GM03348 (cell line): Measurements from ENCODE around the gene DTD1.
A peak's percentile ranks its signal among the peaks of the same experiment; 100 is the strongest.

ENCODE experiments used
- DNase-seq: peaks from one replicate; pipeline ENCODE4 v3.0.0; 2012; ENCODE audit warnings: low spot score

Gene DTD1

DNA sequence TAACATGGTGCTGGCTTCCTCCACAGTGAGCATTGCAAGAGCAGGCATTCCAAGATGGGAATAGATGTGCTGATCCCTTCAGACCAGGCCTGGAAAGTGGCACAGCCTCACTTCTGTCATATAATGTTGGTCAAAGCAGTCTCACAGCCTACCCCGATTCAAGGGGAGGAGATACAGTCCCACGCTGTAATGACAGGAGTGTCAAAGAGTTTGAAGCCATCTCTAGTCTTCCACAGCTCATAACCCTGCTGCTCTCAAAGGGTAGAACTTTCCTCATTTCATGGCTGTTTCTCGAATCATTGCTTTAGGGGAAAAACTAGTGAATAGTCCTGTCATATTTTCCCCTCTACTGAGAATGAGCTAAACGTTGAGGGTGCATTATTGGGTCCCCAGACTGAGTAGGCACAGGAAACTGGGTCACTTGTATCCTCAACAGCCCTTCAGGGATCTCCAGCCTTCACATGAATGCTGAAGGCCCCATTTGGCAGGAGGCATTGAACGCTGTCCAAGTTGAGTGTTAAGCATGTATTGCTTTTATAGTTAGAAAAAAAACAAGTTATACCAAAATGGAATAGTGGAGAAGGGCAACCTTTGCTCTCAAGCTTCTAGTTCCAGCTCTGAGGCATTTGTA lies 27.3 kb downstream of the DTD1 start:
- no peak for DNase-seq

DNA sequence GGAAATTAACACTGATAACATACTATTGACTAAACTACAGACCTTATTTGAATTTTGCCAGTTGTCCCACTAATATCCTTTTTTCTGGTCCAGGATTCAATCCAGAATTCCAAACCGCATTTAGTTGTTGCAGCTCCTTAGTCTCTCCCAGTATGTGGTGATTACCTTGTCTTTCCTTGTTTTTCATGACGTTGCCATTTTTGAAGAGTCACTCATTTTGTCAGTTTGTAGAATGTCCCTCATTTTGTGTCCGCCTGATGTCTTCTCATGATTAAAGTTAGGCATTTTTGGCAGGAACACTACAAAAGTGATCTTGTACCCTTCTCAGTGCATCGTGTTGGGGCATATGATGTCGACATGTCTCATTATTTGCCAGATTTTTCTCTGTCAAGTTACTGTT lies 33.1 kb downstream of the DTD1 start:
- no peak for DNase-seq

DNA sequence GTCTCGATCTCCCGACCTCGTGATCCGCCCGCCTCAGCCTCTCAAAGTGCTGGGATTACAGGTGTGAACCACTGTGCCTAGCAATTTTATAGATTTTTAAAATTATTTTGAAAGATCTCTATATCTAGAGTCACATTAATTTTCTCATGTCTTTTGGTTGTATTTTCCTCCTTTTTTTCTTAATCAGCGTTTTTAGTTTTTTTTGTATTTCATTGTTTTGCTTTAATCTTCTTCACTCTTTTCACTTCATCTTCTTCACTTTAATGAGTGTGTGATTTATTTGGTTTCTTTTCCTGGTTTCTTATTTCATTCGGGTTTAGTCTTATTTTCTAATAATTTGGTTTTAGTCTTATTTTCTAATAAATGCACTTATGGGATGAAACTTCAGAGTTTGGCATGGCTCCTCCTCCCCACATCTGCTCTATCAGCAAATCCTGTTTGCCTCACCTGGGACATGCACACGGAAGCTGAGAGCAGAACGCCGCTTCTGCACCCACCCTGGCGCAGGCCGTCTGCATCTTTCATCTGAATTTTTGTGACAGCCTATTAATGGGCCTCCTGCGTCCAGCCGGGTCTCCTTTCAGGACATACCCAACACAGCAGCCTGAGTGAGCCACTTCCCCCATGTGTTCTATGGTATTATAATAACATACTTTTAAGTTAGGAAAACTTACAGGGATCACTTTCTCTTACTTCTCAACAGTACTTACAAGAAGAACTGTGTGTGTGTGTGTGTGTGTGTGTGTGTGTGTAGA lies 35.5 kb downstream of the DTD1 start:
- DNase-seq, result no peak

DNA sequence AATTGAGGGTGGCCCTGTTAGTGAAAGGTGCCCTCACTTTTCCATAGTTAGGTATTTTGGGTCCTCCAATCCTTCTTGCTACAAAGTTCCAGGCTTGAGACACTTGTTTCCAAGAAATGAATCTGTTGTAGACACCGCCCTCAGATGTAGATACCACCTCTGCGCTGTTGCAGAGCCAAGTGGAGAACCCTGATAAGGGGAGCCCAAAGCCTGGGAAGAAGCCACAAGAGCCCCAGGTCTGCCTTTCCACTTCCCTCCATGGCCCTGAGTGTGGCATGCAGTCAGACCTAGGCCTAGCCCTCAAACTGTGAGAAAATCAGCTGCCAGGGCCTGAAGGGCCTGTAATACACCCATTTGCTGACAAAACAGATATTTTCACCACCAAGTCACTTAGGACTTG lies 37.1 kb downstream of the DTD1 start:
- no peak for DNase-seq

DNA sequence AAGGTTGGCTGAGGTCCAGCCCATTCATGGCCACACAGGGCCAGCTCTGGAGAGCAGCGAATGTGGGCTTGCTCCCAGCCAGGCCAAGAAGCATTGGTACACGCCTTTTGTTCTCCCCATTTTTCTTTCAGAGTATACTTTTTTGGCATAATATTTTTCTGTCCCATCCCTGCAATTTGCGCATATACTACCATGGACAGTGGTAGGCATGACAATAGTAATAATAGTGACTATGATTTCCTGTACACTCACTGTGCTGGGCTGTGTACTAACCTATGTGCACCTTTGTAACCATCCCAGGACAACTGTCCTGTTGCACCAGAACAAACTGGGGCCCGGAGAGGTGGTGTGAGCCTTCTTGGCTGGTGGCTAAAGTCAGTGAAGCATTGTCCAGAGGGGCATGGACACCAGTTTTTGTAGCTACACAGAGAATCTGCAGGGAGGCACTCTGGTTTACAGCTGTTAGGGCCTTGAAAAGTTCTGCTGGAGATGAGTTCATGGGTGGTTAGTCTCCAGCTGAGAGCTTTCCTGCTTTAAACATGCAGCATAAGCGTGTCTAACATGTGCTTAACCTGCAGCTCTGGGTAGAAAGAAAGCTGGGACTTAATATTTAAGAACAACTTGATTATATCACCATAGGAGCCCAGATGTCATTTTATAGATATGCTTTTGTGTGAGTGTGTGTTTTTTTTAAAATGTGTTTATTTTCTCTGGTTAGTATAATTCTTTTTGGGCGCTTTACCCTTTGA lies 38.2 kb downstream of the DTD1 start:
- no peak for DNase-seq

DNA sequence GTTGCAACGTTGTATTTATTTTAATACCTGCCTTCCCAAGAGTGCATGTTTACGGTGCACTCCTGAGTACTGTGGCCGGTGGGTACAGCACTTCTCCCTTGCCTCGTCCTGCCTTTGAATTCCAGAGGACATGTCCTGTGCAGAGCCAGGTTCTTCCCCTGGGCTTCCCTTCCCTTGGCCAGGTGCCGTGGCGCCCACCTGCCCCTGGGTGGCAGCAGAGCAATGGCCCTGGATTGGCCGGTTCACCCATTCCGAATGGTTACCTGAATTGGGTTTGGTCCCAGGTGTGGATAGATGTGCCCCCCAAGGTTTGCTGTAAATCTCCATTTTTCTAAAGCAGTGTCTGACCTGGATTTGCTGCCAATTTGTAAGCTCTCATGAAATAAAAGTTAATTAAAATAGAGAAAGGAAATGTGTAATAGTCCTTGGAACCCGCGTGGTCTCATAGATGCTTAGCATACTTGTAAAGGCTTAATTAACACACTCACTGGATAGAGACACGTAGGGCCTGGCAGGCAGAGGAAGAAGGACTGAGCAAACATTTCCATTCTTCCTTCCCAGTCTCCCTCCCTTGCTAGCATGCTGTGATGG lies 40.6 kb downstream of the DTD1 start:
- peak; percentile 39 for DNase-seq

DNA sequence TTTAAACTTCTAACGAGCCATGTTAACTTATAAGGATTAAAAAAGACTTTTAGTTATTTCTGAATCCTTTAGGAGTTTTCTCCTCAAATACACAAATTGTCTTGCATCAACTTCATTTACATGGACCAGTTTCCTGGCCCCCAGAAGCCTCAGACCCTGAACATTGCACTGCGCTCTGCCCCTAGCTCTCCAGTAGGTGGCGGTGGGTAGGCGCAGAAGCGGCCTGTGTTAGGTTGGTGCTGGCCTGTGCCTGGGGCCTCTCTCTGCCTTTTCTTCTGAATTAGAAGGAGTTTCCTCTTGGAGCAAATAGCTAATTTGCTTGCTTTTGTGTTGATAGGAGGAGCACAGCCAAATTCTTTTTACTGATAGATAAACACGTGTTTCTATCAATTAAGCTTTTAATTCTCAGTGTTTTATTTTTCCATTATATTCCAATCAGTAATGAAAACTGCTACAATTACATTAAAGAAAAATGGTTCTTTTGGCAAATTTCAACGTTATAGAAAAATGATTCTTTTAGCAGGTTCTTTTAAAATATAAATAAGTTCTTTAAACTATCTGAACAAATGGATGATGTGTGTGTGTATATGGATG lies 44.4 kb downstream of the DTD1 start:
- DNase-seq, result peak; percentile 84

DNA sequence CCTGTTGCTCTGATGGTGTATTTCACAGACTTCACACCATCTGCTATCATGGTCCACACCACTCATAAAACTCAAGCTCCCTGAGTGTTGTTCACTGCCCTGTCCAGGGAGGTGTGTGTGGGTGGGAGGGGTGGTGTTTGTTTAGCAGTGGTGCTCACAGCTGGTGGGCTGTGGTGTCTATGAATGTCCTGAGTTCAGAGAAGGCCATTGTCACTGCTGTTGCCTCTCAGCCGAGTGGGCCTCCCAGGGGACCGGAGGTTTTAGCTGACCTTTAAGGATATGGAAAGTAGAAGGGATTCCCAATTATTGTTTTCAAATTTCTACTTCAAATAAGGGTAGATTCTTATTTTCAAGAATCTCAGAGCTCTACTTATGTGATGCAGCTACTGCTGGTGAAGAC lies 45.6 kb downstream of the DTD1 start:
- no peak for DNase-seq

DNA sequence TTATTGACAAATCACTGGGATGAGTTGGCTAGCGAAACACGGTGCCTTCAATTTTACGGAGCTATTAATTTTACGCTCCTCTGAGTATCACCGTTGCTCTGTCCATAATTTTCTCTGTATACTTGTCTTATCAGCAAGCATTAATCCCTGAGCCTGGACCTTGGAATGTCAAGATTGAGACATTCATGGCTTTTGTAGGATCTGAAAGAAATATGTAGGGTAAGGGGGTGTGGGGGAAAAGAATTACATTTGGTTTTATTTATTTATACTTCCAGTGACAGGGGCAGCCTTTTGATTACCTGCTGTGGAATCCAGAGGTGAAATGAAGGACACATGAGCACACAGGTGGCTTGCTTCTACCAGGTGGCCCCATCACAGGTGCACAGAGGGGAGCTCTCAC lies 46.6 kb downstream of the DTD1 start:
- no peak for DNase-seq

DNA sequence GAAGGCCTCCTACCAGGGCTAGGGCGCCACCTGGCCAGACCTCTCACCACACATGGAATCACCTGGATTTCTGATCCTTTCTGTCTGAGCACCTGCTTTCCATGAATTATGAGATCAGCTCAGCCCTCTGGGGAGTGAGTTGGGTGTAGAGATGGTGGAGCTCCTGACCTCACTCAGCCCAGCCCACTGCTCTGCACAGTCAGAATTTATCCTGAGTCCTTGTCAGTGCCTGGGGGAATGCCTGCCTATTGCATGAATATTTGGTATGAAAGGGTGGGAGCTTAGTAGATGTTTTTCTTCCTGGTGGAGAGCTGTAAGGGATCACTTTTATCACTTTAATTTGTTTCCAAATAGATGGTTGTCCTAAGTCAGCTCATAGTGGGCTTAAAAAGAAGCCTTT lies 47.5 kb downstream of the DTD1 start:
- DNase-seq, result no peak

DNA sequence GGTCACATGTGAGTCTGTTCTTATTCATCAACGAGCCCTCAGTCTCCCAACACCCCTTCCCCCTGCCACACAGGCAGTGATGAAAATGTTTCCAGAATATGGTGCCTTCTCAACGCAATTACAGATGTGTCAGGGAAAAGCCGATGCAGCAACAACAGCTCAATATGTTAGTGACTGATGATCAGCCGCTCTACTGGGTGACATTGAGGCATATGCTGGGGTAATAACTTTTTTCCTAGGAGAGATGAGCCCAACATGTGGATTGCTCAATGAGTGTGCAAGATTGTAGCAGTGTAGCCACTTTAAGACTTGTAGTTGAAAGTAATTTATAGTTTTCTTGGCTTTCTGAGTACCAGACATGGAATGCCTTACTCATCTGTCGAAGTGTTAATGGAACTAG lies 49.4 kb downstream of the DTD1 start:
- peak; percentile 17 for DNase-seq

DNA sequence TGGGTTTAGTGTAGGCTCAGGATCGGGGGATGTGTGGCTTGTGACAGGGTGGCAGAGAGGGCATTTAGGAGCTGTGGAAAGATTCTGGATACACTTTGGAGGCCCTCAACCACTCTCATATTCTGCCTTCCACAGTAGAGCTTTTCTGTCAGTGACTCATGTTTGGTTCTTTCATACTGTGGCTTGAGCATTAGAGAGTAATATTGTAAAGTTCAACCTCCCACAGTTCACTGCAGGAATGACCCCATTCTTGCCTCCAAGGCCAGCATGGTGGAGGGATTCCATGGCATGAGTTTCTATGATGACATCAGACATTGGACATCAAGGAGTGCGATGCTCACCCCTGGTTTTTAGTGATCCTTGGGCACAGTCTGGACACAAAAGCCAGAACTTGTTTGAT lies 50.9 kb downstream of the DTD1 start:
- peak; percentile 29 for DNase-seq

DNA sequence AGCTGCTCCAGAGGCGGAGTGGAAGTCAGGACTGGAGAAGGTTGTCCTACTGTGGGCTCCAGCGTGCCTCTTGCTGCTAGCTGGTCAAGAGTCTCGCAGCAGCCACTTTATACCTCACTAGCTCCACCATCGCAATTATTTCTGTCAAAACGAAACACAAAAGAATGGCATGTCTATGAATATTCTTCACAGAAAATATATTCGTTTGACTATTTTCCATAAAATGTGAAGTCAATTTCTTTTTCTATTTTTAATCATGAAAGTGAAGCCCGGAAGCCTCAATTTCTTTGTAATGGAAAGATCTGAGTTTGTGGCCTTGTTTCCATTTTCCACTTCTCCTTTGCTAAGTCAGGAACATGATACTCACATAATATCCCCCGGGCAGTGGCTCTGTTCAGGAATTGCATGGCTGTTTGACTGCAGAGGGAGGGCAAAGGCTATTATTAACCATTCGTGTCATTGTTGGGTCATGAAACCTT lies 51.7 kb downstream of the DTD1 start:
- no peak for DNase-seq

DNA sequence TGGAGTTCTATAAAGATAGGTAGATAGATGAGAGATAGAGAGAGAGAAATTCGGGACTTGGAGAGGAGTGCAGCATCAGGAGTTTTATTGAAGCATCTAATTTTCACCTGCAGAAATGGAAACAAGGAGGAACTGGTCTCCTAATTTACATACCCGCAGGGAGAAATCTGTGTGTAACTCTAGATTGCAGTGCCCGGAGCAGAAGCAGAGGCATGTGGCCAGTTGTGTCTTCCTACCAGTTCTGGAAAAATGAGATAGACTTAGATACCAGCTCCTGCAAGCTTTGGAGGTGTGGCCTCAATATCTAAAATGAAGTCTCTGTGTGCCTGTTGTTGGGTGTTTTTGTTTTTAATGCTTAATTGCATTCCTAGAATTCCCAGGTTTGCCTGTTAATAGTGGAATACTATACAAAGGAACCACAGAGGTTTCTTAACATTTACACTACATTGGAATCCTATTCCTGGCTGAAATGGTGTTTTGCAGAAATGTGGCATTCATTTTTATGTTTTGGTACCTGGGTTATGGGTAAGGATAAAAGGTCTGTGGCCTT lies 57.4 kb downstream of the DTD1 start:
- DNase-seq, result no peak

DNA sequence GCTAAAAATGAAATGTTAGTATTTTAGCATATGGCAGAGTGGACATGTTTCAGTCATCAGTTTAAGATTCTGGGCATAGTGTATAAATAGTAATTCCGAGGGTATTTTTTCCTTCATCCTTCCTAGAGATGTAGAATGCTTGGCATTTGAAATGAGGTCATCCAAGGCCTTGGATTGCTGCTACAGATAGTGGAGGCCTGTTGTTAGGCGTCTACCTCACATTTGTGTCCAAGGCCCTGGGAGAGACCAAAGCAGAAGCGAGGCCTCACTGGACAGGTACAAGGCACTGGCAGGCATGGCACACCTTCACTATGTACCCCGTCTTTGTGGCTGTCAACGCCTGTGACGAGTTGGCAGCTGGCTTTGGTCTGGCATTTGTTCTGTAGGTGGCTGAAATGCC lies 58.0 kb downstream of the DTD1 start:
- DNase-seq, result no peak

DNA sequence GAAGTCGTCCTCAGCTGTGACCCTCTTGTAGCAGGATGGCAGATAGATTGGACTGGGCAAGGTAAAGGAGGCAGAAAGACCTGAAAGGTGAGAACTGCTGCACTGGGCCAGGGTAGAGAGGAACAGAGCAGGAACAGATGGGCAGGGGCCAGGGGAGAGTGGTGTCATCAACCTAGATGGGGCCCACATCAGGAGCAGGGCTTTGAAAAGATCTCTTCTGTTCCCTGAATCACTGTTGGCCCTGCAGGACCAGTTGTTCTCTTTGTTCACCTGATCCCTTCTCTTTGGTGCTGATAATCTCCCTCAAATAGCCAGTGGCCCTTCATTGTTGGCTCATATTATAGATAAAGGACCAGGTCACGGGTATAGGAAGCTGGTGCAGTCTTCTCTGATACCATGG lies 59.9 kb downstream of the DTD1 start:
- DNase-seq, result no peak

DNA sequence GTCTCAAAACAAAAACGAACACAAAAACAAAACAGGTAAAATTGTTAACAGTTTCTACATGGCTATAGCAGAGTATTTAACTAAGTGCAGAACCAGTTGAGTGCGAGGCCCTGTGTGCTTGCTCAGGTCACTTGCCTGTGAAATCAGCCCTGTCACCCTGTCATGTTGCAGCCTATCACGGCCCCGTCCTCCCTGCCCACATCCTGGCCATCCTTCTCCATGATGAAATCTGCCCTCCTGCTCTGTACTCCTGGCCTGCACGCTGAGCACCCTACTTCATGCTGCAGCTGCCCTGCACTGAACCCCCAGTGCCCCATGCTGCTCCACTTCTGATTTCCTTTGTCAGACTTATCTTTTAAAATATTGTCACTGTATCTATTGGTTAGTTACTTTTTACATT lies 62.4 kb downstream of the DTD1 start:
- DNase-seq, result no peak

DNA sequence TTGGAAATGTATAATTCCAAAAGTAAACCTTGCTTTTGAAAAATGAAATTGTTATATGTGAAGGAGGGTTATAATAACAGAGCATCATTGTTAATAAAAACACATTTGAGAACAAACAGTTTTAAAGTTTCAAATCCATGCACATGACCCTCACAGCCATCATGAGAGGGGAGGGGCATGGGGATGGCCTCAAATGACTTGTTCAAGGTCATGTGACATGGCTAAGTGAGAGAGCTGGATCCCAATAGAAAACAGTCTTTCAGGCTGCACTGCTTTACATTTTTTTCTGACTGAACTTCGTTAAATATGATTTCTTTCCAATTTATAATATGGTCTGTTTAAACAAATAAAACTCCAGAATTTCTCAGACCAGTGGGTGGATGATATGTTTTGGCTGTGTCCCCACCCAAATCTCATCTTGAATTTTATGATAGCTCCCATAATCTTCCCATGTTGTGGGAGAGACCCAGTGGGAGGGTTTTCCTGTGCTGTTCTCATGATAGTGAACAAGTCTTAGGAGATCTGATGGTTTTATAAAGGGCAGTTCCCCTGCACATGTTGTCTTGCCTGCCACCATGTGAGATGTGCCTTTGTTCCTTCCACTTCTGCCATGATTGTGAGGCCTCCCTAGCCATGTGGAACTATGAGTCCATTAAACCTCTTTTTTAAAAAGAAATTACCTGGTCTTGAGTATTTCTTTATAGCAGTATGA lies 66.0 kb downstream of the DTD1 start:
- DNase-seq, result no peak

DNA sequence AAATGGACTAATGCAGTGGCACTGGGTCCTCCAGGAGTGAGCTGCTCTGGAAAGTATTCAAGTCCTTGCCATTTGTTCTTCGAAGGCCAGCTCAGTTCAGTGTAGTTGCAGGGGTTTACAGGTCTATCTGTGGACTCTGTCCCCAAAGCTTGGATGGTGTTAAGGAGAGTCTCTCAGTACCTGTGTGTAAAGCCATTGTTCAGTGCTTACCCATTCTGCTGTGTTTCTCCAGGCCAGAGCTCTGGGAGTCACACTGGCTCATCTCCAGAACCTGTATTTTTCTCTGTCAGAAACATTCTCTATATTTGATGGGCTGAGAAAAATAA lies 66.6 kb downstream of the DTD1 start:
- DNase-seq, result no peak

DNA sequence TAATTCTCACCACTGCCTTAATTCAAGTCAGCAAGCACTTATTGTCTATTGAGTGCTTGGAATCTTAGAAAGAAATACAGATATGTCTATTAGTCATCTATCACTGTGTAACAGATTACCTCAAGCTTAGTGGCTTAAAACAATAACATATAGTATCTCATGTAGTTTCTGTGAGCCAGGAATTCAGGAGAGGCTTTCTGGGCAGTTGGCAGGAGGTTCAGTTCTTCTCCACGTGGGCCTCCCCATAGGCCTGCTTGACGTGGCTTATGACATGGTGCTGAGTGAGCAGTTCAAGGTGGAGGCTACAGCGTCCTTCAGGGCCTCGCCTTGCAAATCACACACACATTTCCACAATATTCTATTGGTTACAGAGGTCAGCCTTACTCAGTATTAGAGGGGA lies 69.7 kb downstream of the DTD1 start:
- DNase-seq, result no peak

DNA sequence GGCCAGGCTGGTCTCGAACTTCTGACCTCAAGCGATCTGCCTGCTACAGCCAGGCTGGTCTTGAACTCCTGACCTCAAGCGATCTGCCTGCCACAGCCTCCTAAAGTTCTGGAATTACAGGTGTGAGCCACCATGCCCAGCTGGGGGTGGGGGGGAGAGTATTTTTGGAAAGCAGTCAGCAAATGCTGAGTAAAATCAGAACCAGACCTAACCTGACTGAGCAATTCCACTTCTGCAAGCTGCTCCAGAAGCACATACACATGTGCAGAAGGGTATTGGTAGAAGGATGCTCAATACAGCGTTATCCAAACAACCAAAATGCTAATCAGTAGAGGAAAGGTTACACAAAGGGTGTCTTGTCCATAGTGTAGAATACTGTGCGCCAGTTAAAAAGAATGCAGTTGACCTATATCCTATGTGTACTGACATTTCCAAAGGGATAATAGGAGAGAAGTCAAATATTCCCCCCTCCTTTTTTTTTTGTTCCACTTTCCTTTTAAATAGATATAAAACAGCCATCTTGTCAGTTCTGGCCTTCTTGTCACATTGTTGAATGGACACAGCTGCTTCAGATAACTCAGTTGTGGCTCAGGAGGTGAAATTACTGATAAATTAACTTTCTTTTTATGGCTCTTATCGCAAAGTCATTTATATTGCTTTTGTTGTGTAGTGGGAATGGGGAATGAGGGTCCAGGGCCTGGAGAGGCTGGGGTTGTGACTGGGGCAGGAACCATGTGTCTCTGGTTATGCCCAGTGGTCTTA lies 74.6 kb downstream of the DTD1 start:
- no peak for DNase-seq
